WERI-Rb-1 (cell line): ENCODE data around the gene IFT80.

ENCODE experiments used
- DNase-seq: peaks from one replicate; pipeline ENCODE4 v3.0.0-alpha.2; 2020
- H3K27ac ChIP-seq: fragments of 250-450 bp; sonication (Bioruptor Pico); 2 replicates; pipeline ENCODE4 v1.5.1; 2020; ENCODE audit warnings: mild to moderate bottlenecking, moderate library complexity
- H3K27me3 ChIP-seq: fragments of 250-450 bp; sonication (Bioruptor Pico); 2 replicates; pipeline ENCODE4 v1.5.1; 2021; ENCODE audit warnings: mild to moderate bottlenecking, low read depth, moderate library complexity; ENCODE audit not compliant: insufficient read depth, severe bottlenecking
- H3K36me3 ChIP-seq: fragments of 250-450 bp; sonication (Bioruptor Pico); 2 replicates; pipeline ENCODE4 v1.5.1; 2020; ENCODE audit warnings: mild to moderate bottlenecking, moderate library complexity
- H3K4me3 ChIP-seq: 2 replicates; pipeline ENCODE4 v1.5.1; 2011; ENCODE audit warnings: low read depth, mild to moderate bottlenecking, control low read depth, low read length
- H3K9me3 ChIP-seq: fragments of 250-450 bp; sonication (Bioruptor Pico); 2 replicates; pipeline ENCODE4 v1.5.1; 2021; ENCODE audit warnings: mild to moderate bottlenecking, moderate library complexity; ENCODE audit not compliant: severe bottlenecking
- CTCF ChIP-seq: IDR thresholded peaks from 2 replicates; pipeline ENCODE4 v1.5.1; 2011; ENCODE audit warnings: low read depth, mild to moderate bottlenecking, control low read depth, inconsistent platforms, low read length

IFT80 gene

GRCh38 chr3:160291290-160291908 lies 107.6 kb downstream of the IFT80 start:
- Histone ChIP-seq H3K4me3 (no peak overlapping the region), H3K9me3 (no peaks in the 10 kb centered on the region), H3K27ac (no peak overlapping the region), H3K36me3 (no peaks in the 10 kb centered on the region), H3K27me3 (no peaks in the 10 kb centered on the region)
- no peak for TF ChIP-seq CTCF
- DNase-seq = no peak

DNA sequence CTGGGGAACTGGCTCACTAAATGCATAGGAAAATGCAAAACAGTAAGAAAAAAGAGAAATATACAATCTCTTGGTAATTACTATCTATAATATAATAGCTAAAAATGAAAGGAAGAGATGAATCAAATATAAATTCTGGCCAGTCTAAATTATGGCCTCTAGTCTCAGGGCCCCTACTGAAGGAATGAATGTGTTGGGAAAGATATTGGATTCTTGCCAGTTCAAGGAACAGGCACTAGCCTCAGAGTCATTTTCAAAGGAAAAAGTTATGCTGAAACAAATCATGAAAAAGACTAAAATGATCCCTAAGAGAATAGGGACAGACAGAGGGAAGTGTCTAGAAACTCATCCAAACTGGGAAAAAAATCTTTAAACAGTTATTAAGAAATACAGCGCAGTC lies 111.4 kb downstream of the IFT80 start:
- no peak for TF ChIP-seq CTCF
- H3K27me3 ChIP-seq = no peaks in the 10 kb centered on the region
- no peaks in the 10 kb centered on the region for H3K36me3 ChIP-seq
- no peak overlapping the region for H3K27ac ChIP-seq
- DNase-seq = no peak
- no peaks in the 10 kb centered on the region for H3K9me3 ChIP-seq
- no peak overlapping the region for H3K4me3 ChIP-seq

GRCh38 chr3:160286231-160286630 lies 112.8 kb downstream of the IFT80 start:
- Histone ChIP-seq H3K36me3 (no peaks in the 10 kb centered on the region), H3K4me3 (no peak overlapping the region), H3K9me3 (no peaks in the 10 kb centered on the region), H3K27ac (no peak overlapping the region), H3K27me3 (no peaks in the 10 kb centered on the region)
- no peak for TF ChIP-seq CTCF
- no peak for DNase-seq

GRCh38 chr3:160280836-160281235 lies 118.2 kb downstream of the IFT80 start:
- H3K4me3 ChIP-seq = no peak overlapping the region
- H3K27me3 ChIP-seq = no peaks in the 10 kb centered on the region
- no peaks in the 10 kb centered on the region for H3K36me3 ChIP-seq
- DNase-seq = peak; percentile 19
- no peak for TF ChIP-seq CTCF
- no peaks in the 10 kb centered on the region for H3K9me3 ChIP-seq
- H3K27ac ChIP-seq = no peak overlapping the region

GRCh38 chr3:160279657-160280056 lies 119.4 kb downstream of the IFT80 start:
- no peaks in the 10 kb centered on the region for H3K9me3 ChIP-seq
- H3K4me3 ChIP-seq = no peak overlapping the region
- no peaks in the 10 kb centered on the region for H3K36me3 ChIP-seq
- no peak for TF ChIP-seq CTCF
- no peaks in the 10 kb centered on the region for H3K27me3 ChIP-seq
- no peak for DNase-seq
- H3K27ac ChIP-seq = no peak overlapping the region

- Histone ChIP-seq H3K27ac (no peak overlapping the region), H3K27me3 (no peaks in the 10 kb centered on the region), H3K9me3 (no peaks in the 10 kb centered on the region), H3K36me3 (no peaks in the 10 kb centered on the region), H3K4me3 (no peak overlapping the region)
- peak; percentile 14 for DNase-seq
- TF ChIP-seq CTCF = no peak
Observed at GRCh38 chr3:160278210-160278609, 120.8 kb downstream of the IFT80 start.
